Stimulated activated CD4-positive, alpha-beta T cell treated with anti-CD3 and anti-CD28 coated beads, Interleukin-12 subunit alpha, Interleukin-12 subunit beta, amount 100 ng/mL, for 24 hours (primary cell): ENCODE data around the gene RPS6KC1.
"Not testable (repeated sequence)": the region's sequence is repeated elsewhere in the genome, so short reads cannot be mapped to it uniquely, and the experiment has no call there.

Experiments
- DNase-seq, 2 experiments: peaks; one replicate each; pipeline ENCODE4 v3.0.0-alpha.2; 2020; ENCODE audit warnings: low read depth in 2 of 2

The RPS6KC1 gene

GRCh38 chr1:213154056-213154685 lies 103.1 kb downstream of the RPS6KC1 start:
- no peak for DNase-seq

DNA sequence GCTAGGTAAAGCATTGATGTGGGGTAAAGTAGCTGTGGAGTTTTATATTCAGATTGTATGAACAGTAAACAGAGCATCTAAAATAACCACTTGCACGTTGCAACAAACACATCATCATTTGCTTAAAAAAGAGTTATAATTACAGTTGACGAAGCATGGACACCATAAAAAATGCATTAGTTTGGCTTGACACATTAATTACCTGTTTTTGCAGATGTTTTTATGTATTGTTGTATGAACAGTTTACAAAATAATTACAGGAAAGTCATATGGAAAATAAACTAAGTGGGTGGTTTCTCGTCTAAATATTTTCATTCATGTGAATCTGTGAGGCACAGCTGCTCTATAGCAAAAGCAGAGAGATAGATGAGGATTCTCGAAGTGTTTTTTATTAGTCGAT lies 108.3 kb downstream of the RPS6KC1 start:
- no peak for DNase-seq

- not testable (repeated sequence) for DNase-seq
Measured at GRCh38 chr1:213160442-213160841, 109.4 kb downstream of the RPS6KC1 start.

DNA sequence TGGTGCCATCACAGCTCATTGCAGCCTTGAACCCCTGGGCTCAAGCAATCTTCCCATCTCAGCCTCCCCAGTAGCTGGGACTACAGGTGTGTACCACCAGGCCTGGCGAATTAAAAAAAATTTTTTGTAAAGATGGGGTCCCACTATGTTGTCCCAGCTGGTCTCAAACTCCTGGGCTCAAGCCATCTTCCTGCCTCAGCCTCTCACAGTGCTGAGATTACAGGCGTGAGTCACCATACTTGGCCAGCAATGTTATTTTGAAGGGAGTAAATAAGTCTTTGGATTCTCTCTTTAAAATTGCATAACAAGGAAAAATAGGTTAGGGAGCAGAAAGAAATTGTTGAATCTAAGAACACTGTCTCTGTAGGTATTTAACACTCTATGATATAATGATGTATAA lies 111.3 kb downstream of the RPS6KC1 start:
- no peak for DNase-seq

DNA sequence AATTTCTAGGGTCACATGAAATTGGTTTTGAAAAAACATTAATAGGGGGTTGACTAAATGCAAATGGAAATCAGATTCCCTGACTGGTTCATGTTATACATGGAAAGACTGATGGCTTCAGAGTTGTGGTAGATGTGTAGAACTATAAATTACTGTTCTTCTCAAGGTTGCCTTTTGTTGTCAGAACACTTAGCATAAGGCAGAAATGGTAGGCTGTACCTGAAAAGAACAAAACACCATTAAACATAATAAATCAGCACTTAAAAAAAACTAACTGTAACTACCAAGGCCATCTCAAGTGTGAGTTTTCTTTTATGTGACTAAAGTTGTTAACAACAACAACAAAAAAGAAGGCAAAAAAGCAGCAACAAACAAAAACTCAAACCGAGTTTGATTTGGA lies 111.8 kb downstream of the RPS6KC1 start:
- no peak for DNase-seq

GRCh38 chr1:213163278-213163711 lies 112.3 kb downstream of the RPS6KC1 start:
- DNase-seq = no peak

- DNase-seq = no peak
Measured at GRCh38 chr1:213164561-213164960, 113.5 kb downstream of the RPS6KC1 start.

DNA sequence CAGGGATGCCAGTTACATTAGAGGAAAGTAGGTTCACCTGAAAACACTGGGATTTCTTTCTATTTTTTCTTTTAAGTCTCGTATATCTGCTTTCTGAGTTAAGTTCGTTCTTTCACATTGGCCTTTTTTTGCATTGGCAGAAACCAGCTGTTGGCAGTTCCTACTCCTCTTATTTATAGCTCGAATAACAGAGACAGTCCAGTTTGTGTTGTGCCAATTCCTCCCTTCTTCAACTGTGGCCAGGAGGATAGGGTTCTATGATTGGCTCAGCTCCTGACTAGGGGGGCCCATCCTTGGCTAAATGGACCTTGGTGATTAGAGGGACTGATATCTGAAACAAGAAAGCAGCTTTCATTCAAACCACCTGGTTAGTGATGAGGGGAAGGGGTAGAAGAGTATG lies 115.8 kb downstream of the RPS6KC1 start:
- DNase-seq = no peak

- DNase-seq = no peak
Measured at GRCh38 chr1:213171711-213172110, 120.7 kb downstream of the RPS6KC1 start.

- no peak for DNase-seq
Measured at GRCh38 chr1:213176341-213176740, 125.3 kb downstream of the RPS6KC1 start.

GRCh38 chr1:213179784-213180183 lies 128.7 kb downstream of the RPS6KC1 start:
- no peak for DNase-seq

DNA sequence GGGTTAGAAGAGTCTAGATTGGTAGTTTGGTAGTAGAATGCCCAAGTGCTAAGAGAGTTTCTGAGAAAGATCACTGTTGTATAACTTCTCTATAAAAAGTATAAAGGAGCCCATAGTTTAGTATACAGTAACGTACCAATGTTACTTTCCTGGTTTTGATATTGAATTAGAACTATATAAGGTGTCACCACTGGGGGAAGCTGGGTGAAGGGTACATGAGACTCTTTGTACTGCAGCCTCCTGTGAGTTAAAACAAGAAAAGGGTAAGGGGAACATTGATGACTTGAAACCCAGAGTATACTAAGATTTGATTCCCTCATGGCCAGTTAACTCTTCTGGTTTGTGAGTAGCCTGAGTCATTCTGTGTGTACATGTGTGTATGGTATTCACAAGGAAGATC lies 129.8 kb downstream of the RPS6KC1 start:
- DNase-seq = no peak

GRCh38 chr1:213183036-213183672 lies 132.1 kb downstream of the RPS6KC1 start:
- no peak for DNase-seq

- no peak for DNase-seq
Measured at GRCh38 chr1:213186168-213186567, 135.1 kb downstream of the RPS6KC1 start.

GRCh38 chr1:213192026-213192425 lies 141.0 kb downstream of the RPS6KC1 start:
- no peak for DNase-seq

GRCh38 chr1:213194383-213194782 lies 143.3 kb downstream of the RPS6KC1 start:
- DNase-seq = no peak

DNA sequence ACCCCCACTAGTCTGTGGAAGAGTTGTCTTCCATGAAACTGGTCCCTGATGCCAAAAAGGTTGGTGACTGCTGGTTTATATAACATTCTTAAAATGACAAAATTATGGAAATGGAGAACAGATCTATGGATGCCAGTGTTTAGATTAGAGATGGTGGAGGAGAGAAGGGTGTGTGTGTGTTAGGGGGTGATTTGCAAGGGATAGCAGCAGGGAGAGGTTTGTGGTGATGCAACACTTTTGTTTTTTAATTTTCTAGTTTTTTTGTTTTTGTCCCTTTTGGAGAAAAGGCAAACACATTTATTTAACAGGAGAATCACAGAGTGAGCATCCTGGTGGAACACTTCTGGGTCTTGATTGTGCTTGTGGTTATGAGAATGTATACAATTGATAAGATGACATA lies 143.8 kb downstream of the RPS6KC1 start:
- no peak for DNase-seq

DNA sequence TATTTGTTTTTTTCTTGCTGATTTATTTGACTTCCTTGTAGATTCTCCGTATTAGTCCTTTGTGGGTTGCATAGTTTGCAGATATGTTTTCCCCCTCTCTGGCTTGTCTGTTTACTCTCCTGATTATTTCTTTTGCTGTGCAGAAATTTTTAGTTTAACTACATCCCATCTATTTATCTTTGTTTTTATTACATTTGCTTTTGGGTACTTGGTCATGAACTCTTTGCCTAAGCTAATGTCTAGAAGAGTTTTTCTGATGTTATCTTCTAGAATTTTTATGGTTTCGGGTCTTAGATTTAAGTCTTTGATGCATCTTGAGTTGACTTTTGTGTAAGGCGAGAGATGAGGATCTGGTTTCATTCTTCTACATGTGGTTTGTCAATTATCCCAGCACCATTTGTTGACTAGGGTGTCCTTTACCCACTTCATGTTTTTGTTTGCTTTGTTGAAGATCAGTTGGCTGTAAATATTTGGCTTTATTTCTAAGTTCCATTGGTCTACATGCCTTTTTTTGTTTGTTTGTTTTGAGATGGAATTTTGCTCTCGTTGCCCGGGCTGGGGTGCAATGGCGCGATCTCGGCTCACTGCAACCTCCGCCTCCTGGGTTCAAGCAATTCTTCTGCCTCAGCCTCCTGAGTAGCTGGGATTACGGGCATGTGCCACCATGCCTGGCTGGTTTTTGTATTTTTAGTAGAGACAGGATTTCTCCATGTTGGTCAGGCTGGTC lies 145.4 kb downstream of the RPS6KC1 start:
- not testable (repeated sequence) for DNase-seq

GRCh38 chr1:213200630-213201029 lies 149.6 kb downstream of the RPS6KC1 start:
- no peak for DNase-seq

DNA sequence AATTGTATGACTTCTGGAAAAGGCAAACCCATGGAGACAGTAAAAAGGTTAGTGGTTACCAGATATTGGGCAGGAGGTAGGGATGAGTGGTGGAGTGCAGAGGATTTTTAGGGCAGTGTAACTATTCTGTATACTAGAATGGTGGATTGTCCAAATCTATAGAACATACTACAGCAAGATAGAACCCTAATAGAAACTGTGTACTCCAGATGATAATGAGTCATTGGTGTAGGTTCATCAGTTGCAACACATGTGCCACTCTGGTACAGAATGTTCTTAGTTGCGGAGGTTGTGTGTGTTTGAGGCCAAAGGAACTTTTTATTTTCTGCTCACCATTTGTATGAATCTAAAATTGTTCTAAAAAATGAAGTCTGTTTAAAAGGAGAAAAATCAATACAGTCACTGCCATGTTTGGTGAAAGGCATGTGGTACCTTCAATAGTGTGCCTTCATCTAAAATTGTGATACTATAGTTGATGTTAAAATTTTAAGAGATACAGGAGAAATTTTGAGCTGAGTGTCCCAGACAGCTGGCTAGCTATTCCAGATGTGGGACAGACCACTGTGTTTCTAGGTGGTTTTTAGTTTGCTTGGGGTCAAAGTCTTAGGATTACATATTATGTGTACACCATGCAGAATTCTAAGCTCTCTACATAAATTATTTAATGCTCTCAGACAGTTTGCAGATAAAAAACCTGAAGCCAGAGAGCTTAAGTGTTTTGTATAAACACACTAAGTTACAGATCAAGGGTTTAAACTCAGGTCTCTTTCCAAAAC lies 150.5 kb downstream of the RPS6KC1 start:
- DNase-seq = no peak

GRCh38 chr1:213211201-213211600 lies 160.2 kb downstream of the RPS6KC1 start:
- no peak for DNase-seq

DNA sequence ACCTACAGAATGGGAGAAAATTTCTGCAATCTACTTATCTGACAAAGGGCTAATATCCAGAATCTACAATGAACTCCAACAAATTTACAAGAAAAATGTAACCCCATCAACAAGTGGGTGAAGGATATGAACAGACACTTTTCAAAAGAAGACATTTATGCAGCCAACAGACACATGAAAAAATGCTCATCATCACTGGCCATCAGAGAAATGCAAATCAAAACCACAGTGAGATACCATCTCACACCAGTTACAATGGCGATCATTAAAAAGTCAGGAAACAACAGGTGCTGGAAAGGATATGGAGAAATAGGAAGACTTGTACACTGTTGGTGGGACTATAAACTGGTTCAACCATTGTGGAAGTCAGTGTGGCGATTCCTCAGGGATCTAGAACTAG lies 168.0 kb downstream of the RPS6KC1 start:
- DNase-seq = not testable (repeated sequence)
